IMR-90 (cell line): ENCODE measurements around the gene CREB5. TPM values are rescaled to one million over a fixed set of nuclear protein-coding genes. Genes with fewer than 3 reads are reported as not detected.

Experiments
- ATAC-seq: fragments of 200-7000 bp; cut with Tn5 transposase; 2 replicates; pipeline ENCODE4 v1.9.1; 2020; ENCODE audit warnings: low read depth, mild to moderate bottlenecking, moderate library complexity
- BruUV-seq: library from RNA; stranded (reverse); fragments of 400-500 nt; replicated peaks from 2 replicates; lab custom pipeline; 2021; lab: Mats Ljungman, UMichigan
- CTCF ChIA-PET: fragments of 300-600 bp; formaldehyde crosslinking; extraction: SDS; loops from one replicate; lab custom pipeline; 2021; ENCODE audit warnings: antibody characterized with exemption; lab: Yijun Ruan, JAX
- POLR2A ChIA-PET: fragments of 300-600 bp; sonication (Branson Sonifier 250); formaldehyde crosslinking; loops from one replicate; lab custom pipeline; 2022; ENCODE audit warnings: antibody characterized with exemption; ENCODE audit not compliant: unreplicated experiment; lab: Charles Lee
- DNase-seq: peaks from one replicate; pipeline ENCODE4 v3.0.0; 2013
- H2AFZ ChIP-seq: replicated peaks from 2 replicates; pipeline ENCODE3; 2013; ENCODE audit warnings: low read length, mild to moderate bottlenecking; ENCODE audit not compliant: poor library complexity
- H2AK5ac ChIP-seq: 2 replicates; pipeline ENCODE4 v1.6.1; 2013; ENCODE audit warnings: low read depth, low read length, inconsistent platforms
- H2AK9ac ChIP-seq: replicated peaks from 2 replicates; pipeline ENCODE3; 2013; ENCODE audit warnings: mild to moderate bottlenecking, low read depth, low read length, moderate library complexity; ENCODE audit not compliant: poor library complexity
- H2BK120ac ChIP-seq: 2 replicates; pipeline ENCODE4 v1.6.1; 2013; ENCODE audit warnings: low read depth, low read length, inconsistent platforms
- H2BK15ac ChIP-seq: 3 replicates; pipeline ENCODE4 v1.6.1; 2013; ENCODE audit warnings: low read depth, low read length, inconsistent platforms
- H2BK20ac ChIP-seq: 2 replicates; pipeline ENCODE4 v1.6.1; 2013; ENCODE audit warnings: low read depth, mild to moderate bottlenecking, inconsistent platforms, low read length, moderate library complexity
- H2BK5ac ChIP-seq: 2 replicates; pipeline ENCODE4 v1.6.1; 2013; ENCODE audit warnings: mild to moderate bottlenecking, low read depth, low read length, inconsistent platforms; ENCODE audit not compliant: poor library complexity, severe bottlenecking
- H3K14ac ChIP-seq: replicated peaks from 2 replicates; pipeline ENCODE4 v1.6.1; 2013; ENCODE audit warnings: low read depth, low read length, inconsistent platforms
- H3K18ac ChIP-seq: 2 replicates; pipeline ENCODE4 v1.6.1; 2013; ENCODE audit warnings: low read depth, low read length, control low read depth
- H3K23ac ChIP-seq: 2 replicates; pipeline ENCODE4 v1.6.1; 2013; ENCODE audit warnings: low read depth, low read length, inconsistent platforms
- H3K27ac ChIP-seq: 2 replicates; pipeline ENCODE4 v1.5.1; 2013; ENCODE audit warnings: mild to moderate bottlenecking, control low read depth, low read length; ENCODE audit not compliant: insufficient read depth
- H3K27me3 ChIP-seq: 2 replicates; pipeline ENCODE4 v1.6.1; 2013; ENCODE audit warnings: low read length; ENCODE audit not compliant: control insufficient read depth, insufficient read depth
- H3K36me3 ChIP-seq: 2 replicates; pipeline ENCODE4 v1.6.1; 2013; ENCODE audit warnings: low read length, mixed read lengths; ENCODE audit not compliant: control insufficient read depth, insufficient read depth
- H3K4ac ChIP-seq: 2 replicates; pipeline ENCODE4 v1.6.1; 2013; ENCODE audit warnings: low read depth, low read length, inconsistent platforms
- H3K4me1 ChIP-seq: 2 replicates; pipeline ENCODE4 v1.6.1; 2013; ENCODE audit warnings: low read length, mixed read lengths; ENCODE audit not compliant: control insufficient read depth, insufficient read depth
- H3K4me2 ChIP-seq: 2 replicates; pipeline ENCODE4 v1.6.1; 2013; ENCODE audit warnings: low read depth, mild to moderate bottlenecking, control low read depth, low read length, moderate library complexity
- H3K4me3 ChIP-seq: 2 replicates; pipeline ENCODE4 v1.5.1; 2013; ENCODE audit warnings: low read depth, mild to moderate bottlenecking, control low read depth, low read length, moderate library complexity; ENCODE audit not compliant: insufficient read depth
- H3K56ac ChIP-seq: 2 replicates; pipeline ENCODE4 v1.6.1; 2013; ENCODE audit warnings: low read length, inconsistent platforms; ENCODE audit not compliant: insufficient read depth; ENCODE audit errors: extremely low read depth
- H3K79me1 ChIP-seq, 2 experiments: 2 replicates each; pipeline ENCODE4 v1.6.1; 2013; ENCODE audit warnings: low read length in 2 of 2, inconsistent platforms in 1 of 2, low read depth in 1 of 2
- H3K9ac ChIP-seq: 2 replicates; pipeline ENCODE4 v1.6.1; 2013; ENCODE audit warnings: low read depth, low read length, control low read depth
- H3K9me1 ChIP-seq: 2 replicates; pipeline ENCODE4 v1.6.1; 2013; ENCODE audit warnings: low read length, inconsistent platforms; ENCODE audit not compliant: insufficient read depth
- H3K9me3 ChIP-seq: 2 replicates; pipeline ENCODE4 v1.6.1; 2013; ENCODE audit warnings: low read length; ENCODE audit not compliant: control insufficient read depth, insufficient read depth
- H4K20me1 ChIP-seq: 2 replicates; pipeline ENCODE4 v1.6.1; 2013; ENCODE audit warnings: low read length, inconsistent platforms; ENCODE audit not compliant: insufficient read depth
- H4K5ac ChIP-seq: 2 replicates; pipeline ENCODE4 v1.6.1; 2013; ENCODE audit warnings: mild to moderate bottlenecking, low read depth, low read length, control low read depth
- H4K8ac ChIP-seq, 2 experiments: 2 replicates each; pipeline ENCODE4 v1.6.1; 2013; ENCODE audit warnings: low read depth in 2 of 2, low read length in 2 of 2, control low read depth in 1 of 2, inconsistent platforms in 1 of 2
- H4K91ac ChIP-seq: 2 replicates; pipeline ENCODE4 v1.6.1; 2013; ENCODE audit warnings: low read depth, low read length, inconsistent platforms; ENCODE audit not compliant: insufficient read depth
- BHLHE40 ChIP-seq: fragments of 150-350 bp; IDR thresholded peaks from 2 replicates; pipeline ENCODE4 v1.6.1; 2016; ENCODE audit warnings: mild to moderate bottlenecking, low read depth, low read length
- CEBPB ChIP-seq: IDR thresholded peaks from 2 replicates; pipeline ENCODE4 v1.6.1; 2012; ENCODE audit warnings: low read depth, low read length, improper control_type of control experiment
- CHD1 ChIP-seq: IDR thresholded peaks from 2 replicates; pipeline ENCODE4 v1.6.1; 2012; ENCODE audit warnings: low read depth, low read length, improper control_type of control experiment
- FOS ChIP-seq: fragments of 150-350 bp; IDR thresholded peaks from 2 replicates; pipeline ENCODE4 v1.6.1; 2016; ENCODE audit warnings: low read depth, low read length
- MAFK ChIP-seq: IDR thresholded peaks from 2 replicates; pipeline ENCODE4 v1.6.1; 2012; ENCODE audit warnings: low read depth, low read length, improper control_type of control experiment
- MAZ ChIP-seq: IDR thresholded peaks from 2 replicates; pipeline ENCODE4 v1.6.1; 2012; ENCODE audit warnings: low read depth, mild to moderate bottlenecking, low read length, improper control_type of control experiment, moderate library complexity, borderline replicate concordance
- MXI1 ChIP-seq: IDR thresholded peaks from 2 replicates; pipeline ENCODE4 v1.6.1; 2012; ENCODE audit warnings: low read depth, mild to moderate bottlenecking, low read length, moderate library complexity, borderline replicate concordance
- NFE2L2 ChIP-seq: fragments of 150-350 bp; IDR thresholded peaks from 2 replicates; pipeline ENCODE4 v1.6.1; 2016; ENCODE audit warnings: low read depth, mild to moderate bottlenecking, low read length
- POLR2A ChIP-seq: IDR thresholded peaks from 2 replicates; pipeline ENCODE4 v1.6.1; 2012; ENCODE audit warnings: mild to moderate bottlenecking, low read depth, low read length
- RAD21 ChIP-seq: IDR thresholded peaks from 2 replicates; pipeline ENCODE4 v1.6.1; 2012; ENCODE audit warnings: low read length, improper control_type of control experiment
- RCOR1 ChIP-seq: IDR thresholded peaks from 2 replicates; pipeline ENCODE4 v1.6.1; 2012; ENCODE audit warnings: mild to moderate bottlenecking, low read length, improper control_type of control experiment; ENCODE audit not compliant: insufficient replicate concordance
- RFX5 ChIP-seq: IDR thresholded peaks from 2 replicates; pipeline ENCODE4 v1.8.0; 2012; ENCODE audit warnings: low read depth, mild to moderate bottlenecking, low read length, moderate library complexity
- SMC3 ChIP-seq: fragments of 150-350 bp; IDR thresholded peaks from 2 replicates; pipeline ENCODE4 v1.6.1; 2016; ENCODE audit warnings: low read depth, mild to moderate bottlenecking, antibody characterized with exemption, low read length, moderate library complexity
- WGBS, 2 experiments: methylation state at CpG; one replicate each; pipeline versions ENCODE4 v1.1.5 to v1.1.7; 2013; ENCODE audit warnings: missing lambda C conversion rate in 2 of 2; ENCODE audit not compliant: insufficient read length in 1 of 2; ENCODE audit errors: extremely low coverage in 2 of 2; 5-methylcytosine and 5-hydroxymethylcytosine counted together
- dilution Hi-C: fragments of 300-500 bp; cut with HindIII; formaldehyde crosslinking; loops from one replicate; pipeline ENCODE4 v1.14.3; 2018; ENCODE audit warnings: low sequenced_read_pairs; ENCODE audit not compliant: unreplicated experiment
- in situ Hi-C: fragments of 300-500 bp; cut with MboI; formaldehyde crosslinking; loops from 3 replicates; pipeline ENCODE4 v1.14.3; 2019; ENCODE audit warnings: low sequenced_read_pairs, inconsistent platforms, mixed read lengths
- intact Hi-C: fragments of 100-400 bp; cut with micrococcal nuclease; formaldehyde crosslinking; loops from 2 replicates; pipeline ENCODE4 v1.10.0; 2022
- polyA plus RNA-seq, 3 experiments: library from polyadenylated mRNA; depleted of rRNA; stranded (reverse); fragments of >200 nt; gene quantifications; 2 replicates each; pipeline ENCODE4 v1.2.3, GENCODE V29; 2012; ENCODE audit warnings: low replicate concordance in 1 of 3
- total RNA-seq: library from RNA; depleted of rRNA; stranded (reverse); fragments of >200 nt; gene quantifications from 2 replicates; pipeline ENCODE4 v1.2.3, GENCODE V29; 2012
- TF ChIP-seq, protein P1 (sequence below): fragments of 150-350 bp; IDR thresholded peaks from 2 replicates; pipeline ENCODE4 v1.6.1; 2016; ENCODE audit warnings: low read depth, mild to moderate bottlenecking, low read length, moderate library complexity, borderline replicate concordance
- TF ChIP-seq, protein P2 (sequence below): conservative IDR thresholded peaks from 2 replicates; pipeline ENCODE4 v1.5.1; 2012; ENCODE audit warnings: mild to moderate bottlenecking, low read depth, low read length, improper control_type of control experiment
- TF ChIP-seq, protein P3 (sequence below): fragments of 150-350 bp; IDR thresholded peaks from 2 replicates; pipeline ENCODE4 v1.6.1; 2017; ENCODE audit warnings: mild to moderate bottlenecking, antibody characterized with exemption, low read length, low read depth

Gene CREB5
- total and polyA plus RNA-seq, 2 of the 4 experiments (the other 2 are of a cell fraction): 7.3 to 13.1 TPM

GRCh38 chr7:28395831-28396230 lies 16.5 kb upstream of the CREB5 start:
- CTCF ChIA-PET: no interaction called here
- Histone ChIP-seq H3K36me3 (no peaks in the 10 kb centered on the region), H2AK9ac (no peak overlapping the region), H2AFZ (no peak overlapping the region), H3K27me3 (peaks cover 5% of the 10 kb centered on the region; the same call in 1 of the 2 replicates), H3K14ac (no peak overlapping the region), H3K56ac (no peak overlapping the region), H3K4me2 (no peak overlapping the region), H3K4ac (no peak overlapping the region), H4K8ac (no peak overlapping the region), H2BK15ac (no peak overlapping the region), H4K20me1 (no peaks in the 10 kb centered on the region), H3K79me1 (no peaks in the 10 kb centered on the region), H3K23ac (no peak overlapping the region), H3K9me3 (no peaks in the 10 kb centered on the region), H3K18ac (no peak overlapping the region), H3K4me3 (no peak overlapping the region), H2BK5ac (no peak overlapping the region), H2BK120ac (no peak overlapping the region), H4K91ac (no peak overlapping the region), H3K9ac (no peak overlapping the region), H3K4me1 (no peaks in the 10 kb centered on the region), H2BK20ac (no peak overlapping the region), H4K5ac (no peak overlapping the region), H2AK5ac (no peak overlapping the region), H3K27ac (no peak overlapping the region), H3K9me1 (no peaks in the 10 kb centered on the region)
- ATAC-seq (no peak), DNase-seq (no peak)
- intact Hi-C loops: loop anchor here (10.0 kb wide), 1 partner anchor 709 kb away; no protein-coding TSS in a partner anchor
- no CpG with 5 or more reads among the region's 2 CpGs for WGBS, 2 experiments
- in situ Hi-C loops: loop anchor here (10.0 to 25.0 kb wide), 2 partner anchors 459 to 716 kb away; no protein-coding TSS in a partner anchor
- dilution Hi-C loops: no loop called here
- TF ChIP-seq, protein P1, sequence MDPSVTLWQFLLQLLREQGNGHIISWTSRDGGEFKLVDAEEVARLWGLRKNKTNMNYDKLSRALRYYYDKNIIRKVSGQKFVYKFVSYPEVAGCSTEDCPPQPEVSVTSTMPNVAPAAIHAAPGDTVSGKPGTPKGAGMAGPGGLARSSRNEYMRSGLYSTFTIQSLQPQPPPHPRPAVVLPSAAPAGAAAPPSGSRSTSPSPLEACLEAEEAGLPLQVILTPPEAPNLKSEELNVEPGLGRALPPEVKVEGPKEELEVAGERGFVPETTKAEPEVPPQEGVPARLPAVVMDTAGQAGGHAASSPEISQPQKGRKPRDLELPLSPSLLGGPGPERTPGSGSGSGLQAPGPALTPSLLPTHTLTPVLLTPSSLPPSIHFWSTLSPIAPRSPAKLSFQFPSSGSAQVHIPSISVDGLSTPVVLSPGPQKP: no peak
- TF ChIP-seq MAZ (no peak), MXI1 (no peak), FOS (no peak), NFE2L2 (no peak), RFX5 (no peak), CEBPB (no peak), BHLHE40 (no peak), MAFK (no peak), CHD1 (no peak), POLR2A (no peak), RAD21 (no peak), SMC3 (no peak), RCOR1 (no peak)
- TF ChIP-seq, protein P2, sequence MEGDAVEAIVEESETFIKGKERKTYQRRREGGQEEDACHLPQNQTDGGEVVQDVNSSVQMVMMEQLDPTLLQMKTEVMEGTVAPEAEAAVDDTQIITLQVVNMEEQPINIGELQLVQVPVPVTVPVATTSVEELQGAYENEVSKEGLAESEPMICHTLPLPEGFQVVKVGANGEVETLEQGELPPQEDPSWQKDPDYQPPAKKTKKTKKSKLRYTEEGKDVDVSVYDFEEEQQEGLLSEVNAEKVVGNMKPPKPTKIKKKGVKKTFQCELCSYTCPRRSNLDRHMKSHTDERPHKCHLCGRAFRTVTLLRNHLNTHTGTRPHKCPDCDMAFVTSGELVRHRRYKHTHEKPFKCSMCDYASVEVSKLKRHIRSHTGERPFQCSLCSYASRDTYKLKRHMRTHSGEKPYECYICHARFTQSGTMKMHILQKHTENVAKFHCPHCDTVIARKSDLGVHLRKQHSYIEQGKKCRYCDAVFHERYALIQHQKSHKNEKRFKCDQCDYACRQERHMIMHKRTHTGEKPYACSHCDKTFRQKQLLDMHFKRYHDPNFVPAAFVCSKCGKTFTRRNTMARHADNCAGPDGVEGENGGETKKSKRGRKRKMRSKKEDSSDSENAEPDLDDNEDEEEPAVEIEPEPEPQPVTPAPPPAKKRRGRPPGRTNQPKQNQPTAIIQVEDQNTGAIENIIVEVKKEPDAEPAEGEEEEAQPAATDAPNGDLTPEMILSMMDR: no peak
- TF ChIP-seq, protein P3, sequence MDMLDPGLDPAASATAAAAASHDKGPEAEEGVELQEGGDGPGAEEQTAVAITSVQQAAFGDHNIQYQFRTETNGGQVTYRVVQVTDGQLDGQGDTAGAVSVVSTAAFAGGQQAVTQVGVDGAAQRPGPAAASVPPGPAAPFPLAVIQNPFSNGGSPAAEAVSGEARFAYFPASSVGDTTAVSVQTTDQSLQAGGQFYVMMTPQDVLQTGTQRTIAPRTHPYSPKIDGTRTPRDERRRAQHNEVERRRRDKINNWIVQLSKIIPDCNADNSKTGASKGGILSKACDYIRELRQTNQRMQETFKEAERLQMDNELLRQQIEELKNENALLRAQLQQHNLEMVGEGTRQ: no peak
- no TSS peak for BruUV-seq
- POLR2A ChIA-PET: no interaction called here
